GM12878 (cell line): ENCODE results near the gene FCER2. TPM values are rescaled to one million over a fixed set of nuclear protein-coding genes. Genes with fewer than 3 reads are reported as not detected.

Source experiments
- ATAC-seq: fragments of 200-7000 bp; cut with Tn5 transposase; 3 replicates; pipeline ENCODE4 v1.9.1; 2020; ENCODE audit warnings: mild to moderate bottlenecking, moderate library complexity
- BruUV-seq: library from RNA; stranded (reverse); fragments of 400-500 nt; replicated peaks from 2 replicates; lab custom pipeline; 2021; lab: Mats Ljungman, UMichigan
- CTCF ChIA-PET: fragments of 300-600 bp; sonication (Branson Sonifier 250); formaldehyde crosslinking; extraction: SDS; loops from one replicate; lab custom pipeline; 2021; ENCODE audit warnings: inconsistent platforms; lab: Yijun Ruan, JAX
- POLR2A ChIA-PET: fragments of 350-600 bp; formaldehyde crosslinking; extraction: SDS; loops from one replicate; lab custom pipeline; 2021; ENCODE audit warnings: inconsistent platforms; lab: Charles Lee
- RAD21 ChIA-PET: fragments of 300-600 bp; sonication (Branson Sonifier 250); formaldehyde crosslinking; loops from one replicate; lab custom pipeline; 2023; ENCODE audit warnings: antibody characterized with exemption; ENCODE audit not compliant: unreplicated experiment; lab: Charles Lee
- SMC1A ChIA-PET: fragments of 300-600 bp; sonication (Branson Sonifier 250); formaldehyde crosslinking; loops from one replicate; lab custom pipeline; 2023; ENCODE audit not compliant: unreplicated experiment, uncharacterized antibody; lab: Charles Lee
- DNase-seq: peaks from one replicate; pipeline ENCODE4 v3.0.0-alpha.2; 2011; ENCODE audit warnings: low read depth, low spot score
- FAIRE-seq: peaks from 3 replicates; lab custom pipeline; 2011; peaks lifted over from hg19 to GRCh38; lab: Jason Lieb, UNC
- H2AFZ ChIP-seq: 2 replicates; pipeline ENCODE4 v1.6.0; 2011; ENCODE audit warnings: low read depth, low read length, control low read depth; ENCODE audit not compliant: control insufficient read depth
- H3K27ac ChIP-seq: 2 replicates; pipeline ENCODE4 v1.5.1; 2011; ENCODE audit warnings: control low read depth; ENCODE audit not compliant: control insufficient read depth, insufficient read depth
- H3K27me3 ChIP-seq, 2 experiments: replicated peaks in 1 of 2; 2 replicates each; pipeline versions ENCODE4 v1.6.0 to v1.6.1; 2011; ENCODE audit warnings: low read length in 1 of 2; ENCODE audit not compliant: control insufficient read depth in 2 of 2, insufficient read depth in 2 of 2
- H3K36me3 ChIP-seq, 2 experiments: 2 replicates each; pipeline ENCODE4 v1.5.1; 2011; ENCODE audit warnings: low read length in 1 of 2; ENCODE audit not compliant: control insufficient read depth in 2 of 2, insufficient read depth in 2 of 2
- H3K4me1 ChIP-seq: 2 replicates; pipeline ENCODE4 v1.6.1; 2011; ENCODE audit warnings: mild to moderate bottlenecking, low read length, moderate library complexity, mixed read lengths; ENCODE audit not compliant: control insufficient read depth, insufficient read depth
- H3K4me2 ChIP-seq: 2 replicates; pipeline ENCODE4 v1.6.0; 2011; ENCODE audit warnings: control low read depth; ENCODE audit not compliant: control insufficient read depth, insufficient read depth
- H3K4me3 ChIP-seq: fragments of 200-600 bp; sonication (generic); 2 replicates; pipeline ENCODE4 v1.5.1; 2016
- H3K79me2 ChIP-seq: 2 replicates; pipeline ENCODE4 v1.6.0; 2011; ENCODE audit warnings: low read length; ENCODE audit not compliant: control insufficient read depth, insufficient read depth
- H3K9ac ChIP-seq: 2 replicates; pipeline ENCODE4 v1.8.0; 2011; ENCODE audit warnings: low read length, control low read depth, mixed read lengths; ENCODE audit not compliant: control insufficient read depth, insufficient read depth
- H3K9me3 ChIP-seq: replicated peaks from 3 replicates; pipeline ENCODE4 v1.5.1; 2011; ENCODE audit warnings: mild to moderate bottlenecking, low read length; ENCODE audit not compliant: control insufficient read depth, insufficient read depth
- H4K20me1 ChIP-seq: 2 replicates; pipeline ENCODE4 v1.6.0; 2011; ENCODE audit not compliant: control insufficient read depth, insufficient read depth
- BCL3 ChIP-seq: IDR thresholded peaks from 2 replicates; pipeline ENCODE4 v1.6.1; 2011; ENCODE audit warnings: borderline replicate concordance, low read depth, mild to moderate bottlenecking, moderate library complexity, low read length; ENCODE audit not compliant: insufficient read depth, poor library complexity, severe bottlenecking
- HDGF ChIP-seq: fragments of 450-650 bp; IDR thresholded peaks from 2 replicates; pipeline ENCODE4 v1.6.1; 2016; ENCODE audit warnings: antibody characterized with exemption
- MXI1 ChIP-seq: fragments of 150-350 bp; IDR thresholded peaks from 2 replicates; pipeline ENCODE4 v1.6.1; 2011; ENCODE audit warnings: low read depth, mild to moderate bottlenecking, inconsistent platforms, low read length, improper control_type of control experiment
- NBN ChIP-seq: fragments of 450-650 bp; IDR thresholded peaks from 2 replicates; pipeline ENCODE4 v1.6.1; 2016
- NFXL1 ChIP-seq: fragments of 450-650 bp; IDR thresholded peaks from 2 replicates; pipeline ENCODE4 v1.6.1; 2017; ENCODE audit warnings: antibody characterized with exemption, mild to moderate bottlenecking, borderline replicate concordance
- NR2C1 ChIP-seq: fragments of 450-650 bp; IDR thresholded peaks from 2 replicates; pipeline ENCODE4 v1.6.1; 2017; ENCODE audit warnings: antibody characterized with exemption, mild to moderate bottlenecking, moderate library complexity
- PML ChIP-seq: IDR thresholded peaks from 2 replicates; pipeline ENCODE4 v1.6.1; 2012; ENCODE audit warnings: low read length, inconsistent platforms
- POLR2A ChIP-seq: IDR thresholded peaks from 2 replicates; pipeline ENCODE4 v1.6.1; 2011; ENCODE audit warnings: low read depth, mild to moderate bottlenecking, low read length
- RAD51 ChIP-seq: fragments of 450-650 bp; IDR thresholded peaks from 2 replicates; pipeline ENCODE4 v1.6.1; 2016; ENCODE audit warnings: moderate library complexity, mild to moderate bottlenecking, inconsistent platforms
- TARDBP ChIP-seq: IDR thresholded peaks from 2 replicates; pipeline ENCODE4 v1.6.1; 2016; ENCODE audit warnings: borderline replicate concordance
- TBL1XR1 ChIP-seq: IDR thresholded peaks from 2 replicates; pipeline ENCODE4 v1.6.1; 2012; ENCODE audit warnings: low read depth, low read length, improper control_type of control experiment
- TCF7 ChIP-seq: IDR thresholded peaks from 2 replicates; pipeline ENCODE4 v1.6.1; 2014; ENCODE audit warnings: antibody characterized with exemption, borderline replicate concordance
- ZBTB40 ChIP-seq: fragments of 450-650 bp; IDR thresholded peaks from 2 replicates; pipeline ENCODE4 v1.6.1; 2016; ENCODE audit warnings: mild to moderate bottlenecking, moderate library complexity, borderline replicate concordance
- ZNF24 ChIP-seq: fragments of 450-650 bp; IDR thresholded peaks from 2 replicates; pipeline ENCODE4 v1.6.1; 2017; ENCODE audit warnings: antibody characterized with exemption, mild to moderate bottlenecking
- WGBS: methylation state at CpG from one replicate; pipeline ENCODE4 v1.1.6; 2016; ENCODE audit warnings: low lambda C conversion rate; ENCODE audit not compliant: insufficient replicate concordance, insufficient coverage; ENCODE audit errors: missing lambda C conversion rate; 5-methylcytosine and 5-hydroxymethylcytosine counted together
- in situ Hi-C: fragments of 300-500 bp; cut with MboI; formaldehyde crosslinking; loops from 9 replicates; pipeline ENCODE4 v1.14.3; 2018; ENCODE audit warnings: mixed read lengths
- intact Hi-C: fragments of 100-400 bp; cut with micrococcal nuclease; formaldehyde crosslinking; loops from one replicate; pipeline ENCODE4 v1.14.2; 2022; ENCODE audit not compliant: unreplicated experiment
- polyA plus RNA-seq, 11 experiments: library from polyadenylated mRNA; depleted of rRNA in 4 of 11; unstranded in 6 of 11; stranded (reverse) in 5 of 11; fragments of >200 nt; fragmentation: Nextera tagmentation in 4 of 11; fragmentation: Illumina TruSeq in 1 of 11; extraction: Ambion mirVana in 4 of 11; extraction: Trizol in 1 of 11; gene quantifications; 1 replicate in 1 of 11; 2 replicates in 10 of 11; pipeline versions ENCODE4 v1.2.1 to v1.2.3, GENCODE V29; 2011 to 2016; ENCODE audit warnings: inconsistent platforms in 2 of 11, missing spikeins in 2 of 11, low read depth in 1 of 11
- total RNA-seq, 4 experiments: library from RNA; depleted of rRNA in 3 of 4; stranded (reverse); fragments of >200 nt in 3 of 4; fragmentation: Illumina TruSeq in 1 of 4; extraction: Trizol in 1 of 4; gene quantifications; 2 replicates each; pipeline versions ENCODE4 v1.2.1 to v1.2.3, GENCODE V29; 2013 to 2021

Gene FCER2
- total and polyA plus RNA-seq, 10 of the 15 experiments (the other 5 are each of a cell fraction or from before 2014, with no cell fraction given), result 44.0 to 424 (median 241) TPM

GRCh38 chr19:7640803-7641202 is 61.1 kb downstream of the FCER2 start:
- no peak overlapping the region for H3K27ac ChIP-seq
- ChIA-PET SMC1A (no interaction called here), CTCF (no interaction called here), POLR2A (interaction anchor here (0.6 kb wide), 1 partner anchor 21 kb away, joined by 3 read pairs; no protein-coding TSS in a partner anchor), RAD21 (no interaction called here)
- H3K4me3 ChIP-seq, result no peak overlapping the region
- FAIRE-seq (no peak), ATAC-seq (no peak), DNase-seq (no peak)
- no peak overlapping the region for H2AFZ ChIP-seq
- intact Hi-C loops (no loop called here), in situ Hi-C loops (no loop called here)
- peaks cover 18% of the 10 kb centered on the region for H3K79me2 ChIP-seq
- H3K4me1 ChIP-seq, result peaks cover 14% of the 10 kb centered on the region
- no TSS peak for BruUV-seq
- TF ChIP-seq RAD51 (no peak), NBN (no peak), ZNF24 (no peak), TCF7 (no peak), PML (no peak)
- no peaks in the 10 kb centered on the region for H3K27me3 ChIP-seq
- H3K4me2 ChIP-seq, result no peak overlapping the region
- no peak overlapping the region for H3K9ac ChIP-seq
- no peaks in the 10 kb centered on the region for H4K20me1 ChIP-seq
- 98% methylated on average over 11 of the region's 11 CpGs for WGBS
- no peaks in the 10 kb centered on the region; the same call in 2 of the 3 replicates for H3K9me3 ChIP-seq
- H3K36me3 ChIP-seq, result peaks cover 0 to 7% of the 10 kb centered on the region in 2 experiments; a peak in 3 of 4 replicates

GRCh38 chr19:7639863-7640348 is 62.0 kb downstream of the FCER2 start:
- CTCF ChIA-PET, result no interaction called here
- WGBS, result 98% methylated on average over 13 of the region's 13 CpGs

More at GRCh38 chr19:7639863-7640348, 62.0 kb downstream of the FCER2 start:
- Histone ChIP-seq H4K20me1 (no peaks in the 10 kb centered on the region), H3K36me3 (peaks cover 0 to 7% of the 10 kb centered on the region in 2 experiments; a peak in 3 of 4 replicates), H2AFZ (no peak overlapping the region), H3K79me2 (peaks cover 18% of the 10 kb centered on the region), H3K27ac (no peak overlapping the region), H3K4me2 (no peak overlapping the region), H3K4me1 (peaks cover 14% of the 10 kb centered on the region), H3K4me3 (no peak overlapping the region), H3K9ac (no peak overlapping the region), H3K27me3 (no peaks in the 10 kb centered on the region), H3K9me3 (no peaks in the 10 kb centered on the region; the same call in 2 of the 3 replicates)
- intact Hi-C loops, result no loop called here
- ChIA-PET SMC1A (no interaction called here), POLR2A (no interaction called here), RAD21 (no interaction called here)
- FAIRE-seq, result no peak
- no TSS peak for BruUV-seq
- ATAC-seq, result no peak
- TF ChIP-seq ZBTB40, result no peak
- no peak for TF ChIP-seq NFXL1
- TF ChIP-seq MXI1, result no peak
- TF ChIP-seq BCL3, result peak; percentile 78
- TF ChIP-seq TBL1XR1, result no peak
- TF ChIP-seq TARDBP, result 0 out of 2 replicates have a peak, but pooled peaks have one; percentile 22
- no peak for TF ChIP-seq NR2C1
- TF ChIP-seq POLR2A, result peak; percentile 71
- TF ChIP-seq HDGF, result 0 out of 2 replicates have a peak, but pooled peaks have one; percentile 70
- in situ Hi-C loops, result no loop called here
- DNase-seq, result no peak
